LNCAP (cell line): ENCODE data around the gene AVL9.

Experiments used
- TF ChIP-seq, protein P1 (sequence below): fragments of 450-650 bp; IDR thresholded peaks from 2 replicates; pipeline ENCODE4 v1.5.1; 2017; ENCODE audit warnings: mild to moderate bottlenecking

AVL9 gene

DNA sequence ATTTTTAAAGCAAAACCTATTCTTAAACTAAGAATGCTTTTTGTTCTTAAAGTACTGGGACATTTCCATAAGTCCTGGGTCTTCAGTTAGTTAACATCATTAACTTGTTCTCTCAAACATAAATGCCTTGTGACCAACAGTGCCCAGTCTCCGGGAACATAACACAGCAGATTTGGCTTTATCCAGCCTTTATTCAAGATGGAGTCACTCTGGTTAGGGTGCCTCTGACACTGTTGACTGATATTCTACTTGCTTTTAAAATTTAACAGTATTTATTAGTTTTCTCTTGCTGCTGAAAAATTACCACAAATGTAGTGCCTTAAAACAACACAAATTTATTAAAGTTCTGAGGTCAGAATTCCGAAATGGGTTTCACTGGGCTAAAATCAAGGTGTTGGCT lies 44.1 kb downstream of the AVL9 start:
- TF ChIP-seq, protein P1, sequence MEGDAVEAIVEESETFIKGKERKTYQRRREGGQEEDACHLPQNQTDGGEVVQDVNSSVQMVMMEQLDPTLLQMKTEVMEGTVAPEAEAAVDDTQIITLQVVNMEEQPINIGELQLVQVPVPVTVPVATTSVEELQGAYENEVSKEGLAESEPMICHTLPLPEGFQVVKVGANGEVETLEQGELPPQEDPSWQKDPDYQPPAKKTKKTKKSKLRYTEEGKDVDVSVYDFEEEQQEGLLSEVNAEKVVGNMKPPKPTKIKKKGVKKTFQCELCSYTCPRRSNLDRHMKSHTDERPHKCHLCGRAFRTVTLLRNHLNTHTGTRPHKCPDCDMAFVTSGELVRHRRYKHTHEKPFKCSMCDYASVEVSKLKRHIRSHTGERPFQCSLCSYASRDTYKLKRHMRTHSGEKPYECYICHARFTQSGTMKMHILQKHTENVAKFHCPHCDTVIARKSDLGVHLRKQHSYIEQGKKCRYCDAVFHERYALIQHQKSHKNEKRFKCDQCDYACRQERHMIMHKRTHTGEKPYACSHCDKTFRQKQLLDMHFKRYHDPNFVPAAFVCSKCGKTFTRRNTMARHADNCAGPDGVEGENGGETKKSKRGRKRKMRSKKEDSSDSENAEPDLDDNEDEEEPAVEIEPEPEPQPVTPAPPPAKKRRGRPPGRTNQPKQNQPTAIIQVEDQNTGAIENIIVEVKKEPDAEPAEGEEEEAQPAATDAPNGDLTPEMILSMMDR = no peak

DNA sequence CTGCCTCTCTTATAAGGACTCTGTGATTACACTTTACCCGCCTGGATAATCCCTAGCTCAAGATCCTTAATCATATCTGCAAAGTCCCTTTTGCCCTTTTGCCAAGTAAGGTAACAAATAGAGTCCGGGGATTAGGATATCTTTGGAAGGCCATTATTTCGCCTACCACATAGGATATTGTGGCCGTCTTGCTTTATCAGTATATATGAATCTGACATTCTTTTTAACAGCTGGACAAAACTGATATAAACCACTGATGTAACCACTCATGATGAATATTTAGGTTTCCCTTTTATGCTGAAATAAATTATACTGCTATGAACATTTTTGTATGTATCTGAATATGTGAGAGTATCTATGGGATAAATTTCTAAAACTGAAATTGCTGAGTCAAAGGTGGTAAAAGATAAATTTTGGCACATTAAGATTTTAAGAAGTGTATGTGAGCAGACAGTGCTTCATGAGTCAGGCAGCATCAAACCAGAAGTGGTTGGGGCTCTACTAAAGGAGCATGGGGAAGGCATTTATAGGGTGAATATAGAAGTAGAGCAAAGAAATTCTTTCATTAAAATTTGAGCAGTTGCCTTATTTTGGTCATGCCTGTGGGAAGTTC lies 44.7 kb downstream of the AVL9 start:
- TF ChIP-seq, protein P1 = no peak

- TF ChIP-seq, protein P1 = no peak
Measured at GRCh38 chr7:32542595-32542994, 47.3 kb downstream of the AVL9 start.

GRCh38 chr7:32559480-32559879 lies 64.2 kb downstream of the AVL9 start:
- TF ChIP-seq, protein P1 = no peak

GRCh38 chr7:32560075-32560474 lies 64.8 kb downstream of the AVL9 start:
- TF ChIP-seq, protein P1 = no peak

GRCh38 chr7:32561613-32562012 lies 66.3 kb downstream of the AVL9 start:
- TF ChIP-seq, protein P1 = no peak

GRCh38 chr7:32564542-32564941 lies 69.3 kb downstream of the AVL9 start:
- TF ChIP-seq, protein P1 = no peak
